Measurements from ENCODE around the gene PITRM1.

GRCh38 chr10:3108575-3109105 is 63.9 kb downstream of the PITRM1 start:
- TF ChIP-seq CTCF (IDR thresholded peaks at IDR 0.05; ENCODE audit: low read length) (no peak), EZH2 (IDR thresholded peaks at IDR 0.05; ENCODE audit: borderline replicate concordance, low read length) (no peak)
